Fibroblast of lung (primary cell): Measurements from ENCODE around the gene MYO5B. TPM values are rescaled to one million over a fixed set of nuclear protein-coding genes. Genes with fewer than 3 reads are reported as not detected.

Experiments
- DNase-seq, 2 donors: peaks; one replicate each; pipeline versions ENCODE4 v3.0.0 to v3.0.0-alpha.2; 2010; ENCODE audit warnings: low read depth in 2 of 2
- H2AFZ ChIP-seq: 2 replicates; pipeline ENCODE4 v1.5.1; 2012; ENCODE audit warnings: low read length, control low read depth, inconsistent platforms
- H3K27ac ChIP-seq: 2 replicates; pipeline ENCODE4 v1.5.1; 2011; ENCODE audit warnings: low read length, control low read depth; ENCODE audit not compliant: insufficient read depth
- H3K27me3 ChIP-seq: 2 replicates; pipeline ENCODE4 v1.5.1; 2011; ENCODE audit warnings: mild to moderate bottlenecking, low read length; ENCODE audit not compliant: control insufficient read depth, insufficient read depth
- H3K36me3 ChIP-seq: 2 replicates; pipeline ENCODE4 v1.5.1; 2011; ENCODE audit warnings: low read length; ENCODE audit not compliant: control insufficient read depth, insufficient read depth
- H3K4me1 ChIP-seq: 2 replicates; pipeline ENCODE4 v1.5.1; 2011; ENCODE audit warnings: low read length; ENCODE audit not compliant: control insufficient read depth, insufficient read depth; ENCODE audit errors: extremely low read depth
- H3K4me2 ChIP-seq: 2 replicates; pipeline ENCODE4 v1.5.1; 2011; ENCODE audit warnings: low read length, control low read depth; ENCODE audit not compliant: insufficient read depth; ENCODE audit errors: extremely low read depth
- H3K4me3 ChIP-seq, 4 experiments: fragments of 200-600 bp in 1 of 4; sonication (generic) in 1 of 4; replicated peaks in 1 of 4; 2 replicates each; pipeline ENCODE4 v1.5.1; 2011 to 2016; ENCODE audit warnings: low read length in 4 of 4, low read depth in 3 of 4, mild to moderate bottlenecking in 3 of 4, control low read depth in 2 of 4, inconsistent platforms in 1 of 4, mixed read lengths in 1 of 4; ENCODE audit not compliant: insufficient read depth in 1 of 4; ENCODE audit errors: control extremely low read depth in 1 of 4
- H3K79me2 ChIP-seq: 2 replicates; pipeline ENCODE4 v1.5.1; 2012; ENCODE audit warnings: mild to moderate bottlenecking, low read length, inconsistent platforms; ENCODE audit not compliant: control insufficient read depth, insufficient read depth
- H3K9ac ChIP-seq: 2 replicates; pipeline ENCODE4 v1.5.1; 2011; ENCODE audit warnings: mild to moderate bottlenecking, low read length, control low read depth; ENCODE audit not compliant: insufficient read depth
- H3K9me3 ChIP-seq: 2 replicates; pipeline ENCODE4 v1.5.1; 2012; ENCODE audit warnings: low read depth, low read length; ENCODE audit not compliant: control insufficient read depth, insufficient read depth
- H4K20me1 ChIP-seq: 2 replicates; pipeline ENCODE4 v1.5.1; 2011; ENCODE audit warnings: low read length; ENCODE audit not compliant: control insufficient read depth, insufficient read depth; ENCODE audit errors: extremely low read depth
- CTCF ChIP-seq, 2 donors: IDR thresholded peaks in 1 of 2; conservative IDR thresholded peaks in 1 of 2; 1 replicate in 1 of 2; 2 replicates in 1 of 2; pipeline ENCODE4 v1.5.1; 2011 to 2012; ENCODE audit warnings: low read length in 2 of 2, control low read depth in 1 of 2, inconsistent platforms in 1 of 2, low read depth in 1 of 2, mild to moderate bottlenecking in 1 of 2
- EZH2 ChIP-seq: IDR thresholded peaks from 2 replicates; pipeline ENCODE4 v1.5.1; 2012; ENCODE audit warnings: low read length, control low read depth, mild to moderate bottlenecking; ENCODE audit errors: missing control alignments
- polyA plus RNA-seq, 2 donors: library from polyadenylated mRNA; depleted of rRNA in 1 of 2; stranded (reverse) in 1 of 2; unstranded in 1 of 2; fragments of >200 nt; gene quantifications; 2 replicates each; pipeline ENCODE4 v1.2.1, GENCODE V29; 2011 to 2012; ENCODE audit warnings: missing spikeins in 1 of 2
- total RNA-seq: library from RNA; depleted of rRNA; stranded (reverse); fragments of >200 nt; gene quantifications from 2 replicates; pipeline ENCODE4 v1.2.1, GENCODE V29; 2014

The MYO5B gene
- total and polyA plus RNA-seq, 2 donors (not counting 1 experiment from before 2014, with no cell fraction given) = under 0.01 to 0.06 TPM

- no peak overlapping the region for H3K4me2 ChIP-seq
- no peaks in the 10 kb centered on the region for H4K20me1 ChIP-seq
- no peaks in the 10 kb centered on the region for H3K9me3 ChIP-seq
- H3K4me3 ChIP-seq = no peak overlapping the region
- TF ChIP-seq EZH2 = no peak
- no peak for TF ChIP-seq CTCF (conservative IDR thresholded peaks at IDR 0.05 in 1 of 2, IDR thresholded peaks at IDR 0.05 in 1 of 2; ENCODE audit: low read depth in 1 of 2, low read length in 2 of 2)
- H3K27me3 ChIP-seq = no peaks in the 10 kb centered on the region
- H3K9ac ChIP-seq = no peak overlapping the region
- DNase-seq = no peak
- H3K4me1 ChIP-seq = no peaks in the 10 kb centered on the region
- H3K79me2 ChIP-seq = no peaks in the 10 kb centered on the region
- H2AFZ ChIP-seq = no peak overlapping the region
- H3K27ac ChIP-seq = no peak overlapping the region
- no peaks in the 10 kb centered on the region for H3K36me3 ChIP-seq
Measured at GRCh38 chr18:50135903-50136302, 59.0 kb downstream of the MYO5B start.

GRCh38 chr18:50133526-50133925 lies 61.4 kb downstream of the MYO5B start:
- TF ChIP-seq EZH2 (no peak), CTCF (conservative IDR thresholded peaks at IDR 0.05 in 1 of 2, IDR thresholded peaks at IDR 0.05 in 1 of 2; ENCODE audit: low read depth in 1 of 2, low read length in 2 of 2) (no peak)
- Histone ChIP-seq H3K27me3 (peaks cover 4% of the 10 kb centered on the region), H4K20me1 (no peaks in the 10 kb centered on the region), H3K9me3 (no peaks in the 10 kb centered on the region), H3K4me1 (no peaks in the 10 kb centered on the region), H3K36me3 (no peaks in the 10 kb centered on the region), H3K4me2 (no peak overlapping the region), H3K9ac (no peak overlapping the region), H3K27ac (no peak overlapping the region), H3K4me3 (no peak overlapping the region), H2AFZ (no peak overlapping the region), H3K79me2 (no peaks in the 10 kb centered on the region)
- DNase-seq = no peak

DNA sequence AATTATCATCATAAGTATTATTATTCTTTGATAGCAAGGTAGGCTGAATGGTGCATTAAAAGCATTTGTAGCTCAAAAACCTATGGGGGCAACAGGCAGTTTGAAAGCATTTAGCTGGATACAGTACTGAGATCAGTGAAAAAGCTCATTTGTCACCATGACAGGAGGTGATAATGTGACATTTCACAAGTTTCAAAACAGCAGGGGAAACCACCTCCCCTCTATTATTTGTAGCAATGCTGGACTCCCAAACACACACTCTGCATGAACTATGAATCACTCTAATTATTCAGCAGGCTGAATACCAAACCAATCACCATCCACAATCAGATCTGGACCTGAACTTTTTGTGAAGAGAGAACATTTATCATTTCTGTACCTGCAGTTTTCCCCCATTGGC lies 63.4 kb downstream of the MYO5B start:
- no peaks in the 10 kb centered on the region for H3K9me3 ChIP-seq
- TF ChIP-seq EZH2 (no peak), CTCF (conservative IDR thresholded peaks at IDR 0.05 in 1 of 2, IDR thresholded peaks at IDR 0.05 in 1 of 2; ENCODE audit: low read depth in 1 of 2, low read length in 2 of 2) (no peak)
- no peak overlapping the region for H3K4me3 ChIP-seq
- H3K4me2 ChIP-seq = no peak overlapping the region
- H3K9ac ChIP-seq = no peak overlapping the region
- no peak overlapping the region for H2AFZ ChIP-seq
- peaks cover 4% of the 10 kb centered on the region for H3K27me3 ChIP-seq
- no peaks in the 10 kb centered on the region for H3K4me1 ChIP-seq
- no peaks in the 10 kb centered on the region for H3K36me3 ChIP-seq
- no peaks in the 10 kb centered on the region for H4K20me1 ChIP-seq
- no peak overlapping the region for H3K27ac ChIP-seq
- H3K79me2 ChIP-seq = no peaks in the 10 kb centered on the region
- DNase-seq = peak in 1 of 2 donors; percentile 51
